B cell (primary cell): Measurements from ENCODE around the gene ZNF132.

Experiments used
- CTCF ChIP-seq: fragments of 200-600 bp; IDR thresholded peaks from one replicate; pipeline ENCODE4 v1.8.0; 2022; ENCODE audit warnings: antibody characterized with exemption, mild to moderate bottlenecking
- EZH2 ChIP-seq: IDR thresholded peaks from 2 replicates; pipeline ENCODE4 v1.6.1; 2012; ENCODE audit warnings: borderline replicate concordance, low read depth, mild to moderate bottlenecking, moderate library complexity, low read length; ENCODE audit not compliant: insufficient read depth, poor library complexity, severe bottlenecking

DNA sequence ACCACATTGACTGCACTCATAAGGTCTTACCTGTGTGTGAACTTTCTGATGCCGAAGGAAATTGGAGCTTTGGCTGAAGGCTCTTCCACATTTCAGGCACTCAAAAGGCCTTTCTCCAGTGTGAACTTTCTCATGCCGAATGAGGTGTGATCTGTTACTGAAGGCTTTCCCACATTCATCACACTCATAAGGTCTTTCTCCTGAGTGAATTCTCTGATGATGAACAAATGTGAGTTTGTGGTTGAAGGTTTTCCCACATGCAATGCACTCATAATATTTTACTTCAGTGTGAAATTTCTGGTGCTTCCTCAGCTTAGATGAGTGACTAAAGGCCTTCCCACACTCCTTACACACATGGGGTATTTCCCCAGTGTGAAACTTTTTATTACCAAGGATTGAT is 5.7 kb downstream of the ZNF132 start:
- TF ChIP-seq CTCF = no peak
- no peak for TF ChIP-seq EZH2
